ENCODE data around the gene KRTAP10-10. TPM values are rescaled to one million over a fixed set of nuclear protein-coding genes. Genes with fewer than 3 reads are reported as not detected.

The KRTAP10-10 gene
- total and polyA plus RNA-seq, 2 of the 8 experiments (the other 6 are each of a cell fraction or from before 2014, with no cell fraction given), result not detected

DNA sequence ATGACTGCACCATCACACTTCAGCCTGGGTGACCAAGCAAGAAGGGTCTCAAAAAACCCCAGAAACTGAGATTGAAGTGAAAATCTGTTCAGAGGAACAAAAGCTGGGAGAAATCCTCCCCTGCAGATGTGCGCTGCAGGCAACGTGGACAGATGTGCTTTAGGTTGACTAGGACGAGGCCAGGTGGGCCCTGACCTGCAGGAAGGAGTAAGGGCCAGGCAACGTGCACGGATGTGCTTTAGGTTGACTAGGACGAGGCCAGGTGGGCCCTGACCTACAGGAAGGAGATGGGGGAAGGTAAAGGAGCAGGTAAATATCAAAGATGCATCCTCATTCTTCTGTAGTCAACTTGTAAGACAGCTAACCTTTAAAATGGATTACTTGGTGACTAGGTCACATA, 47.3 kb downstream of the KRTAP10-10 start:
- no peak overlapping the region for H3K4me3 ChIP-seq (ENCODE audit: extremely low read depth in 1 of 4, insufficient read depth in 2 of 4, low read depth in 3 of 4, low read length in 4 of 4)
- no peak for FAIRE-seq
- no peak overlapping the region for H4K5ac ChIP-seq (ENCODE audit: insufficient read length, low read depth, low read length)
- H3K27me3 ChIP-seq (replicated peaks in 1 of 4; ENCODE audit: control insufficient read depth in 3 of 4, extremely low read depth in 1 of 4, insufficient read depth in 3 of 4, low read length in 3 of 4), result no peaks in the 10 kb centered on the region
- H3K36me3 ChIP-seq (ENCODE audit: control insufficient read depth in 2 of 4, insufficient read depth in 4 of 4, low read length in 3 of 4), result no peaks in the 10 kb centered on the region
- ChIA-PET CTCF (ENCODE audit: partially characterized antibody) (no interaction called here), POLR2A (ENCODE audit: partially characterized antibody) (no interaction called here)
- H2AFZ ChIP-seq (ENCODE audit: low read length), result no peak overlapping the region
- no peaks in the 10 kb centered on the region for H3K9me3 ChIP-seq (ENCODE audit: insufficient read depth in 2 of 2, low read depth in 1 of 2, low read length in 1 of 2)
- no peaks in the 10 kb centered on the region for H3K79me1 ChIP-seq (ENCODE audit: low read depth, low read length)
- no peak overlapping the region for H3K9ac ChIP-seq (replicated peaks in 1 of 4; ENCODE audit: extremely low read depth in 1 of 4, low read depth in 3 of 4, low read length in 3 of 4)
- DNase-seq (ENCODE audit: low read depth in 1 of 2, low spot score in 2 of 2), result no peak
- no peaks in the 10 kb centered on the region for H3K23me2 ChIP-seq (ENCODE audit: low read depth, low read length)
- no peak overlapping the region for H3K23ac ChIP-seq (ENCODE audit: insufficient read length)
- no peaks in the 10 kb centered on the region for H4K20me1 ChIP-seq (replicated peaks in 1 of 2; ENCODE audit: control insufficient read depth in 1 of 2, insufficient read depth in 2 of 2, low read length in 2 of 2)
- no peak overlapping the region for H4K91ac ChIP-seq (replicated peaks; ENCODE audit: insufficient read length, low read length)
- 70% methylated on average over 6 of the region's 6 CpGs; no CpG with 5 or more reads in 1 of the 2 experiments for WGBS, 2 experiments (ENCODE audit: extremely low coverage in 1 of 2, insufficient coverage in 1 of 2, insufficient read length in 1 of 2, insufficient replicate concordance in 2 of 2, low coverage in 1 of 2, low lambda C conversion rate in 2 of 2, missing lambda C conversion rate in 1 of 2)
- no peak overlapping the region for H4K8ac ChIP-seq (ENCODE audit: extremely low read depth, insufficient read depth, low read length)
- no peak overlapping the region for H3K4me2 ChIP-seq (ENCODE audit: insufficient read depth in 1 of 2, low read depth in 2 of 2, low read length in 2 of 2)
- no peak overlapping the region for H2BK120ac ChIP-seq (replicated peaks; ENCODE audit: low read depth, low read length)
- peaks cover 5 to 11% (median 9%) of the 10 kb centered on the region in 4 experiments for H3K4me1 ChIP-seq (replicated peaks in 1 of 4; ENCODE audit: control insufficient read depth in 3 of 4, insufficient read depth in 4 of 4, low read length in 3 of 4)
- H2BK12ac ChIP-seq (ENCODE audit: low read depth, low read length), result no peak overlapping the region
- H2AK5ac ChIP-seq (ENCODE audit: low read depth, low read length), result no peak overlapping the region
- no peak overlapping the region for H2BK15ac ChIP-seq (ENCODE audit: low read length)
- no peak overlapping the region for H3K27ac ChIP-seq (ENCODE audit: low read depth, low read length)
- H3K56ac ChIP-seq (replicated peaks; ENCODE audit: insufficient read length, low read depth, low read length), result no peak overlapping the region
- no peak overlapping the region for H3K18ac ChIP-seq (ENCODE audit: extremely low read depth, low read length)
- no peaks in the 10 kb centered on the region for H3K79me2 ChIP-seq (ENCODE audit: control insufficient read depth in 1 of 2, insufficient read depth in 2 of 2, low read length in 2 of 2)
- no peak overlapping the region for H3K4ac ChIP-seq (replicated peaks; ENCODE audit: insufficient read length, low read depth, low read length)
- H2BK20ac ChIP-seq (ENCODE audit: low read length), result no peak overlapping the region
- no peak overlapping the region for H2BK5ac ChIP-seq (ENCODE audit: low read depth, low read length)
- H3K14ac ChIP-seq (ENCODE audit: insufficient read length), result no peak overlapping the region
- TF ChIP-seq TBP (IDR thresholded peaks at IDR 0.05; ENCODE audit: low read depth, low read length), result no peak
- TF ChIP-seq NRF1 (IDR thresholded peaks at IDR 0.05; ENCODE audit: low read depth, low read length), result no peak
- TF ChIP-seq NANOG (IDR thresholded peaks at IDR 0.05; ENCODE audit: insufficient read depth, low read depth, low read length, poor library complexity, severe bottlenecking), result no peak
- no peak for TF ChIP-seq MAFK (IDR thresholded peaks at IDR 0.05; ENCODE audit: low read depth, low read length)
- TF ChIP-seq RXRA (IDR thresholded peaks at IDR 0.05; ENCODE audit: insufficient read depth, low read depth, low read length), result no peak
- no peak for TF ChIP-seq POLR2AphosphoS5 (IDR thresholded peaks at IDR 0.05; ENCODE audit: low read depth, low read length)
- no peak for TF ChIP-seq FOSL1 (IDR thresholded peaks at IDR 0.05; ENCODE audit: insufficient read depth, low read depth, low read length)
- no peak for TF ChIP-seq GABPA (IDR thresholded peaks at IDR 0.05; ENCODE audit: borderline replicate concordance, insufficient read depth, low read length)
- no peak for TF ChIP-seq CEBPB (IDR thresholded peaks at IDR 0.05; ENCODE audit: low read depth, low read length)
- TF ChIP-seq EZH2 (IDR thresholded peaks at IDR 0.05; ENCODE audit: low read depth, low read length, severe bottlenecking), result no peak
- no peak for TF ChIP-seq ZNF274 (IDR thresholded peaks at IDR 0.05; ENCODE audit: borderline replicate concordance, extremely low read depth, low read length)
- TF ChIP-seq RNF2 (IDR thresholded peaks at IDR 0.05; ENCODE audit: borderline replicate concordance, low read depth, low read length, missing control alignments, poor library complexity, severe bottlenecking), result no peak
- no peak for TF ChIP-seq RBBP5 (IDR thresholded peaks at IDR 0.05; ENCODE audit: borderline replicate concordance, low read depth, low read length)
- TF ChIP-seq HDAC6 (IDR thresholded peaks at IDR 0.05; ENCODE audit: low read depth, low read length), result no peak

All from H1 (cell line).